Measurements from ENCODE around the gene GATA3.

- TF ChIP-seq CTCF (IDR thresholded peaks at IDR 0.05; ENCODE audit: low read length): no peak
- TF ChIP-seq EZH2phosphoT487 (IDR thresholded peaks at IDR 0.05; ENCODE audit: low read length): no peak
These were observed 3.3 kb downstream of the GATA3 start for GRCh38 chr10:8057636-8058273.

Data from MM.1S (cell line).